Stimulated activated CD4-positive, alpha-beta T cell treated with anti-CD3 and anti-CD28 coated beads, Interleukin-1b, Interleukin-23, amount 100 ng/mL, for 1 hour (primary cell): Measurements from ENCODE around the gene COX6B2.
"Not testable (repeated sequence)": the region's sequence is repeated elsewhere in the genome, so short reads cannot be mapped to it uniquely, and the experiment has no call there.

Experiments
- DNase-seq, 2 donors: peaks; one replicate each; pipeline ENCODE4 v3.0.0-alpha.2; 2020; ENCODE audit warnings: low read depth in 2 of 2

Gene COX6B2, protein sequence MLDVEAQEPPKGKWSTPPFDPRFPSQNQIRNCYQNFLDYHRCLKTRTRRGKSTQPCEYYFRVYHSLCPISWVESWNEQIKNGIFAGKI

DNA sequence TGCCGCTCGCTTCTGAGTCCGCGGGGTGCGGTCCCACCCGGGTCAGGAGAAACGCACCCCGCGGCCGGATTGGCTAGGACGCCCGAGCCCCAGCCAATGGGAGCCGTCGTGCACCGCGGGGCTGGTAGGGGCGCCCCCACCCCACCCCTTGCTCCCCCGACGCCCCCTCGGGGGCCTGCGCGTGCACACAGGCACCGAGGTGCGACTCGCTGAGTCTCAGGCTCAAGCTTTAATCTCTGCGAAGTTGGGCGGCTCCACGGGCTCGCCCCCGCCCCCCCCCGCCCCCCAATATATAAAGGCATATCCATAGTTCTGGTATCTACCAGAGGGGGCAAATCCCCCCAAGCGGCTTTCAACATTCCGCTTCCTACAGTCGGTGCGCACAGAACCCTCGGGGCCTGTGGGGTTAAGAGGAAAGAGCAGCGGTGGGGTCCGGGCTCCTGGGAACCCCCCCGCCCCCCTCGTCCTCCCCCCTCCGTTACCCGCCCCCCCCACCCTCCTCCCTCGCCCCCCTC is at the start of gene COX6B2:
COX6B2 (minus strand) TSS at position 22 of the 515 bp plus-strand sequence. CDS start 198 bp downstream, outside the sequence.
- no peak for DNase-seq

DNA sequence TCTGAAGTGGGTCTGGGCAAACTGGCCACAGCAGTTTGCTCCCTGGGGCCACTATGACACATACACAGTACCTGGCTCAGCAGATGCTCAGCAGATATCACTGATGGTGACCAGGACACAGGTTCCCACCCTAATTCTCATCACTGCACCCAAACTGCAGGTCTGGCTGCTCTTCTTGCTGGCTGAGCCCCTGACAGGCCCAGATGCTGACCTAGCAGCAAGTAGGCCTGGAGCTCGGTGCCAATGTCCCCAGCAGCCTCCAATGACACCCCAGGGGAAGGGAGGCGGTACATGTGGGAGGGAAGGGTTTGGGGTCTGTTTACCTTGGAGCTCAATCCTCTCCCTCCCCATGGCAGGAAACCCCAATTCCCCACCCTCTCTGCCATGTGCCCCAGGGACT is 48.0 kb upstream of the COX6B2 start:
- DNase-seq = no peak

DNA sequence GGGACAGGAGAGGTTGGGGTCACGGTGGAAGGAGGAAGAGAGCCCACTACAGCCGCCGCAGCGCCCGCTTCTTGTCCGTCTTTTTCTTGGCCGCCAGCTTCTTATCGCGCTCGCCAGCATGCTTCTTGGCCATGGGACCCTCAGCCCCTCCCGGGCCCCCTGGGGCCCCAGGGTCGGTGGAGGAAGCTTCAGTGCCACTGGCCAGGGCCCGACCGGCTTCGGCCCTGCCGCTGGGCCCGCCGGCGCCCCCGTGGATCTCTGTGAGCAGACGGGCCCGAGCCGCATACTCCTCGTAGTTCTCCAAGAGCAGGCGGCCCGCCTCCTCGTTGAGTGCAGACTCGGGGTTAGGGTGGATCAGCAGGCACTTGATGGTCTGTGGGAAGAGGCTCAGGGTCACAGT is 46.9 kb upstream of the COX6B2 start:
- not testable (repeated sequence) for DNase-seq

DNA sequence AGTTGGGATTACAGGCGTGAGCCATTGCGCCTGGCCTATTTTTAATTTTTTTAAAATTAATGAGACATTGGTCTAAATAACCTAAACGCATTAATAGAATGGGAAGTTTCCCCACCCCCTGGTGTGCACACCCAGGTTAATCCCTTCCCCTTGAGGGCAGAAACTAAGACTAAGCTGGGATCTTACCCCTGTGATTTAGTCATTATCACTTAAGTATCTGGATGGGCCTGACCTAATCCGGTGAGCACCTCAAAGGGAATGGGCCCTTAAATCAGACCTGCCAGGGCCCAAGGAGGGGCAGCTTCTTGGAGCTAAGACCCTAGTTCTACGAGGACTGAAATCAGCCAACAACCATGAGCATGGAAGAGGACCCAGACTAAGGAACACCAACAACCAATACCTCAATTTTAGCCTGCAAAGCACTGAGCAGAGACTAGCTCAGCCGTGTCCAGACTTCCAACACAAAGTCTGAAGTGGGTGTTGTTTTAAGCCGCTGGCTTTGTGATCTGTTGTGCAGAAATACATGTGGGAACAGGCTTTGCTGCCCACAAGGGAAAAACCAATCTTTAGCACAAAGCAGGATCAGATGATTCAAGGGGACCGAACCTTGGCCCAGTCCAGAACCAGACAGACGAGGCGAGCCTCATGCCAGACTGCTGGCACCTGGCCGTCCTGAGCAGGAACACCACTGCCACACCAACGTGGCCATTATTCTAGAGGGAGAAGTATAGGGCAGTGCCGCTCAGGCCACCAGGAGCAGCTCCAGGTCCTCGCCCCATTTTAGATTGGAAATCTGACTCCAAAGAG is 46.0 kb upstream of the COX6B2 start:
- DNase-seq = no peak

DNA sequence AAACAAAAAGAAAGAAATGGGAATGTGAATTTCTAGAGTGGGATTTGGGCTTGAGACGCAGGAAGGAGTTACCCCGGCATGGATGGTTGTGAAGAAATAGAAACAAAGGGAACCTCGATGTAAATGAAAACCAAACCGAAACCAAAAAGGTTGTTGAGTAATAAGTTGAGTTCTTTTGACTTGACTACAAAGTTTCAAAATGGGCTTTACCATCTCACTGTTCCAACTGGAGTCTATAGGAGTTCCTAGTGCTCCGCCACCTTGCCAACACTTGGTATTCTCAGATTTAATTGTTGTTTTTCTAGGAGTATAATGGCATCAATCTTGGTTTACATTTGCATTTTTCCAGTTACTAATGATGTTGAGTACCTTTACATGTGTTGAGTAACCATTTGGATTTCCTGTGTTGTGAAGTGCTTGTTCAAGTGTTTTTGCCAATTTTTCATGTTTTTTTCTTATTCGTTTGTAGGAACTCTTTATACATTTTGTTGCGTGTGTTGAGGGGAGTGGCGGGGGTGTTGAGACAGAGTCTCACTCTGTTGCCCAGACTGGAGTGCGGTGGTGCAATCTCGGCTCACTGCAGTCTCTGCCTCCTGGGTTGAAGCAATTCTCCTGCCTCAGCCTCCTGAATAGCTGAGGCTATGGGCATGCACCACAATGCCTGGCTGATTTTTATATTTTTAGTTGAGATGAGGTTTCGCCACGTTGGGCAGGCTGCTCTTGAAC is 43.8 kb upstream of the COX6B2 start:
- no peak for DNase-seq

- DNase-seq = no peak
Measured at GRCh38 chr19:55392820-55393761, 38.6 kb upstream of the COX6B2 start.

DNA sequence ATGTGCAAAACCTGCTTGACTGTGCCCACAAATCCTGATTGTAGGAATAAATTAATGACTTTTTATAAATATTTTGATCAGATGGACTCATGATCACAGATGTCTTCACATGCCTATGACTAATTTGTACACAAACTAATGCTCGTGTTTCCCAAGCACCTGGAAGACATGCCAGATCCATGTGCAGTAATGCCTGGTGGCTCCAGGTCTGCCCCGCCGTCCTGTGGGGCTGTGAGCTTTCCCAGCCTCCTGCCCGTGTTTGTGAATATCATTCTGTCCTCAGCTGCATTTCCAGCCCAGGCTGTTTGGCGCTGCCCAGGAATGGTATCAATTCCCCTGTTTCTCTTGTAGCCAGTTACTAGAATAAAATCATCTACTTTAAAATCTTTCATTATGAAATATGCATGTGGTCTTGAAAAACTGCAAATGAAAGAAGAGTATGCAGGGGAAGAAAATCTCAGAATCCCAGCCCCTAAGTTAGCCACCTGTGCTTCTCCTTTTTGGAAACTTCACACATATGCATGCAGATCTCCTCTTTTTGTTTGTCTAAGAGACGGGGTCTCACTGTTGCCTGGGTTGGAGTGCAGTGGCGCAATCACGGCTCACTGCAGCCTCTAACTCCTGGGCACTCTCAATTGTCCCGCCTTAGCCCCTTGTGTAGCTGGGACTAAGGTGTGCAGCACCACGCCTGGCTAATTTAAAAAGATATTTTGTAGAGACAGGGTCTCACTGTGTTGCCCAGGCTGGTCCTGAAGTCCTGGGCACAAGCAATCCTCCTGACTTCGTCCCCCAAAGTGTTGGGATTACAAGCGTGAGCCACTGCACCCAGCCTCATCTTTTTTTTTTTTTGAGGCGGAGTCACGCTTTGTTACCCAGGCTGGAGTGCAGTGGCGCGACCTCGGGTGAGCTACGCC is 37.4 kb upstream of the COX6B2 start:
- DNase-seq = no peak

GRCh38 chr19:55391191-55391670 is 36.7 kb upstream of the COX6B2 start:
- DNase-seq = no peak

- no peak for DNase-seq
Measured at GRCh38 chr19:55390461-55390880, 36.0 kb upstream of the COX6B2 start.

DNA sequence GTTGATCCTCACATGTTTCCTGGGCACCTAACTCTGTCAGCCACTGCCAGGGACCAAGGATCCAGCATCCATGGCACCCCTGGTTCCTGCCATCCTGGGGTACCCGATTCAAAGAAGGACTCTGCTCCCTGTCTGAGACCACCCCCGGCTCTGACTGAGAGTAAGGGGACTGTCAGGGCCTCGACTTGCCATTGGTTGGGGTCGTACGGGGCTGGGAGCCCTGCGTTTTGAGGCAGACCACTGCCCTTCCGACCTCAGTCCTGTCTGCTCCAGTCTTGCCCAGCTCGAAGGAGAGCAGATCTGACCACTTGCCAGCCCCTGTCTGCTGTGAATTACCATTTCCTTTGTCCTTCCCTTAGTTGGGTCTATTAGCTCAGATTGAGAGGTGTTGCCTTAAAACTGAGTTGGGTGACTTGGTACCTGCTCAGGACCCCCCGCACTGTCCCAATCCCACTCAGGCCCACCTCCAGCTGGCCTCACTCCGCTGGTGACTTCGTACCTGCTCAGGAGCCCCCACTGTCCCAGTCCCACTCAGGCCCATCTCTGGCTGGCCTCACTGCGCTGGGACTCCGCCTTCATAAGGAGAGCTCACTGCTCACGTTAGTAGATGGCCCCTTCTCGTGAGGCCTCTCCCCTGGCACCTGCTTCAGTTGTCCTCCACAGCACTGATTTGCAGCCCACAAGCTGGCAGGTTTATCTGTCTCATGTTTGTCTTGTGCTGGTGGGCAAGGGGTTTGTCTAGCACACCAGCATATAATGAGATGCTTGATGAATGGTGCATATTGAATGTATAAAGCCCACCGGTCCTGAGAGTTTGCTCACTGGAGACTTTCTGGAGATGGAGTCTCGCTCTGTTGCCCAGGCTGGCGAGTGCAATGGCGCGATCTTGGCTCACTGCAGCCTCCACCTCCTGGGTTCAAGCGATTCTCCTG is 35.1 kb upstream of the COX6B2 start:
- DNase-seq = no peak

DNA sequence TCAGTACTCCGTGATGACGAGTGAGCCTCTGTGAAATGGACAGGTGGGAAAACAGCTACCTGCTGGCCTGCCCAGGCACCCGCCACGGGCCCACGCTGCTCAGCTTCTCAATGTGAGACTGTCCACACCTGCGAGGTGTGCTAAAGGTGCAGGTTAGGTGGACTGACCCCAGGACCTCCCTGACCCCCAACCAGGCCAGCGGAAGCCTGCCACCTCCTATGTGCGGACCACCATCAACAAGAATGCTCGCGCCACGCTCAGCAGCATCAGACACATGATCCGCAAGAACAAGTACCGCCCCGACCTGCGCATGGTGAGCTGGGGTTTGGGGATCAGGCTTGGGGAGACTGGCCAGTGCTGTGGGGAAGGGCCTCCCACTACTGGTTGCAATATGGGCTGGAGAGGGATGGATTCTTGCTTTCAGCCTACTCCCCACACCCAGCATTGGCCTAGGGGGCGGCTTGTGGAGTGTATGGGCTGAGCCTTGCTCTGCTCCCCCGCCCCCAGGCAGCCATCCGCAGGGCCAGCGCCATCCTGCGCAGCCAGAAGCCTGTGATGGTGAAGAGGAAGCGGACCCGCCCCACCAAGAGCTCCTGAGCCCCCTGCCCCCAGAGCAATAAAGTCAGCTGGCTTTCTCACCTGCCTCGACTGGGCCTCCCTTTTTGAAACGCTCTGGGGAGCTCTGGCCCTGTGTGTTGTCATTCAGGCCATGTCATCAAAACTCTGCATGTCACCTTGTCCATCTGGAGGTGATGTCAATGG is 33.4 kb upstream of the COX6B2 start:
- no peak for DNase-seq

GRCh38 chr19:55386493-55386971 is 32.0 kb upstream of the COX6B2 start:
- no peak for DNase-seq

- peak; percentile 94 to 96 for DNase-seq
Measured at GRCh38 chr19:55385724-55386492, 31.4 kb upstream of the COX6B2 start, which contains the start of gene RPL28. Gene RPL28, plus strand, starts transcription at chr19:55385932. Its CDS starts 426 bp downstream, at chr19:55386358.

- DNase-seq = peak; percentile 79 to 95
Measured at GRCh38 chr19:55384920-55385723, 30.6 kb upstream of the COX6B2 start.

DNA sequence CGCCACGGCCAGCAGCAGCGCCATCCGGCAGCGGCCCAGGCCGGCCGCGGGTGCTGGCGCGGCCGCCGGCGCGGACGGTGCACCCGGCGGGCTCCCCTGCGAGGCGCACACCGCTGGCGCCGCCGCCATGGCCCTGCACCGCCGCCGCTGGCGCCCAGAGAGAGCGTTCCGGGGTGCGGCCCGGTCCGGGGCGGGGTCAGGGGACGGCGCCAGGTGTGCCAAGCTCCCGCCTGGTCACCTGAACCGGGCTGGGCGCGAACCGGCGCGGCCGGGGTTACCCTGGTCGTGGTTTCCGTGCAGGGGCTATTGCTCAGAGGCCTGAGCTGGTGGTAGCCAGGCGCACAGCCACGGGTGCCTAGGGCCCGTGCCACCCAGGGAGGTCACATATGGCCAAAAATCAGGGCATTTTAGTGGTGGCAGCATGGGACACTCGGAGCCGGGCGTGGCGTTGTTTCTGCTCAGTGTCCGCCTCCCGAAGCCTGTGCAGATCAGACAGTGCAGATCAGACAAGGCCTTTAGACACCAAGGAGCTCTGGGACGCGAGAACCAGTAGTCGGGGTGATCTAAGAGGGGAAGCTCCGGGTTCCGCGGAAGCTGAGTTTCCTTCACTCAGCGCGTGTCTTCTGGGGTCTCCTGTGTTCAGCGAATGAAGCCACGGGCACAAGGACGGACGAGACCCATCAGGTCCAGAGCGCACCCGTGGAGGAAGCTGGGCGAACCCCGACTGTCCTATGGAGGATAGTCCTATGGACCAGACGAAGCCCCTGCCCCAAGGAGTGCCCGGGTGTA is 29.8 kb upstream of the COX6B2 start, which contains the start of gene TMEM238:
TMEM238 (minus strand) TSS at position 162 of the 789 bp plus-strand sequence; CDS start at position 129, 33 bp downstream.
- no peak for DNase-seq
